Measurements from ENCODE around the gene DNAAF8.

Gene DNAAF8

GRCh38 chr16:4763791-4764190, 29.5 kb downstream of the DNAAF8 start:
- TF ChIP-seq TAF1 (IDR thresholded peaks at IDR 0.05; ENCODE audit: borderline replicate concordance, insufficient read depth, low read length) (no peak), REST (IDR thresholded peaks at IDR 0.05; ENCODE audit: insufficient read depth in 1 of 2, low read depth in 2 of 2, low read length in 2 of 2) (no peak), POLR2AphosphoS5 (IDR thresholded peaks at IDR 0.05; ENCODE audit: low read depth, low read length) (no peak), SIN3A (IDR thresholded peaks at IDR 0.05; ENCODE audit: borderline replicate concordance, insufficient read depth, low read length) (no peak), FOXP2 (optimal IDR thresholded peaks at IDR 0.05; ENCODE audit: borderline replicate concordance, extremely low read depth, extremely low read length, insufficient read depth) (no peak)

DNA sequence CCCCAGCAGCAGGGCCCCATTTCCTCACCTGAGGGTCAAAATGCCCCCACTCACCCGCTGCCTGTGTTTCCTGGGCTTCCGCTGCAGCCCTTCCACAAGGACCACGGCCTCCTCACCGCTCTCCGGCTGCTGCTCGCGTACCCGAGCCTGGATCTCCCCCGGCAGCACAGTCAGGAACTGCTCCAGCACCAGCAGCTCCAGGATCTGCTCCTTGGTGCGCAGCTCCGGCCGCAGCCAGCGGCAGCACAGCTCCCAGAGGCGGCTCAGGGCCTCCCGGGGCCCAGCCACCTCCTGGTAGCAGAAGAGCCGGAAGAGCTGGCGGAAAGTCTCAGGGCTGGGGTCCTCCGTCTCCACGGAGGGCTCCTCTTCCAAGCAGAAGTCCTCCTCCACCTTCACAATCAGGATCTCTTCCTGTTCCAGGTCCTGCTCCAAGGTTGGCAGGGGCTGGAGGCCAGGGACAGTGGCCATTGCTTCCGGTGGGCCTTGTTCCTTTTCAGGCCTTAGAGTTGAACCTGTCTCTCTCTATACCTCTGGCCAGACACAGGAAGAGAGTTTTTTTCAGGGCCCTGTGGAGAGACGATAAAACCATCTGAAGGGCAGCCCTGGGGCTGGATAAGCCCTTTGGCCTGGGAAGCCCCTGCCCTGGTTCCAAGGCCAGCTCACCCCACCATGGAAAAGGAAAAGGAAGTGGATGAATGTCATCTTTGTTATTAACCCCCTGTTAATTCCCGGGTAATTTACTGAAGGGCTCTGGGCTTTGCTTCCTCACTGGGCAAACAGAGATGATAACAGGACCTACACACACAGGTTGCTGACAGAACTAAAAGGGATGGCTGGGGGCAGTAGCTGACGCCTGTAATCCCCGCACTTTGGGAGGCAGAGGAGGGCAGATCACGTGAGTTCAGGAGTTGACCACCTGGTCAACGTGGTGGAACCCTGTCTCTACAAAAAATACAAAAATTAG, 31.5 kb downstream of the DNAAF8 start:
- no peak for TF ChIP-seq FOXP2 (optimal IDR thresholded peaks at IDR 0.05; ENCODE audit: borderline replicate concordance, extremely low read depth, extremely low read length, insufficient read depth)
- no peak for TF ChIP-seq SIN3A (IDR thresholded peaks at IDR 0.05; ENCODE audit: borderline replicate concordance, insufficient read depth, low read length)
- no peak for TF ChIP-seq REST (IDR thresholded peaks at IDR 0.05; ENCODE audit: insufficient read depth in 1 of 2, low read depth in 2 of 2, low read length in 2 of 2)
- no peak for TF ChIP-seq POLR2AphosphoS5 (IDR thresholded peaks at IDR 0.05; ENCODE audit: low read depth, low read length)
- TF ChIP-seq TAF1 (IDR thresholded peaks at IDR 0.05; ENCODE audit: borderline replicate concordance, insufficient read depth, low read length): no peak

GRCh38 chr16:4766875-4767628, 32.7 kb downstream of the DNAAF8 start, which contains the start of gene ZNF500:
Gene ZNF500 (minus strand): TSS chr16:4767162. CDS start chr16:4765978, 1,184 bp downstream.
- peak; percentile 59; the same call in 1 of the 2 replicates for TF ChIP-seq TAF1 (IDR thresholded peaks at IDR 0.05; ENCODE audit: borderline replicate concordance, insufficient read depth, low read length)
- peak; percentile 89 for TF ChIP-seq FOXP2 (optimal IDR thresholded peaks at IDR 0.05; ENCODE audit: borderline replicate concordance, extremely low read depth, extremely low read length, insufficient read depth)
- TF ChIP-seq POLR2AphosphoS5 (IDR thresholded peaks at IDR 0.05; ENCODE audit: low read depth, low read length): peak; percentile 76
- no peak for TF ChIP-seq SIN3A (IDR thresholded peaks at IDR 0.05; ENCODE audit: borderline replicate concordance, insufficient read depth, low read length)

DNA sequence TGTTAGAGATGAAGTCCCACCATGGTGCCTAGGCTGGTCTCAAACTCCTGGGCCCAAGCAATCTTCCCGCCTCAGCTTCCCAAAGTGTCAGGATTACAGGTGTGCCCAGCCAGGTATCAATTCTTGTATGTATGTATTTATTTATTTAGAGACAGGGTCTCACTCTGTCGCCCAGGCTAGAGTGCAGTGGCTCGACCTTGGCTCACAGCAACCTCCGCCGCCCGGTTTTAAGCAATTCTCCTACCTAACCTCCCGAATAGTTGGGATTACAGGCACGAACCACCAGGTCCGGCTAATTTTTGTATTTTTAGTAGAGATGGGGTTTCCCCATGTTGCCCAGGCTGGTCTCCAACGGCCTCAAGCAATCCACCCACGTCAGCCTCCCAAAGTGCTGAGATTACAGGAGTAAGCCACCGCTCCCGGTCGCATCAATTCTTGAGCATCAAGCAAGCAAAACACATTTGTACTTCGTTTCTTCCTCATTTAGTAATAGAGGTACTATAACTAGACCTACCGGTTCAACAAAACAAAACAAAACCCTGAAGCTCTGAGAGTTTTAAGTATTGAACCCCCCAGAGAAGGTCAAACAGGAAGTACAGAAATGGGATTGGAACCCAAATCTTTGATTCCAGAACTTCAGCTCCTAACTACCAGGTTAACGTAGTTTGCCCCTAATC, 33.7 kb downstream of the DNAAF8 start:
- TF ChIP-seq POLR2AphosphoS5 (IDR thresholded peaks at IDR 0.05; ENCODE audit: low read depth, low read length): no peak
- TF ChIP-seq SIN3A (IDR thresholded peaks at IDR 0.05; ENCODE audit: borderline replicate concordance, insufficient read depth, low read length): no peak
- no peak for TF ChIP-seq TAF1 (IDR thresholded peaks at IDR 0.05; ENCODE audit: borderline replicate concordance, insufficient read depth, low read length)
- no peak for TF ChIP-seq REST (IDR thresholded peaks at IDR 0.05; ENCODE audit: insufficient read depth in 1 of 2, low read depth in 2 of 2, low read length in 2 of 2)
- TF ChIP-seq FOXP2 (optimal IDR thresholded peaks at IDR 0.05; ENCODE audit: borderline replicate concordance, extremely low read depth, extremely low read length, insufficient read depth): no peak
